T-cell (primary cell): Measurements from ENCODE around the gene TM9SF2. TPM values are rescaled to one million over a fixed set of nuclear protein-coding genes. Genes with fewer than 3 reads are reported as not detected.

ENCODE experiments used
- ATAC-seq, 4 experiments: fragments of 200-7000 bp in 3 of 4; fragments of 150-1000 bp in 1 of 4; cut with Tn5 transposase; replicated peaks in 1 of 4; 1 replicate in 3 of 4; 2 replicates in 1 of 4; pipeline ENCODE4 v1.10.0; 2021; ENCODE audit warnings: moderate library complexity in 3 of 4, mild to moderate bottlenecking in 2 of 4, moderate number of reproducible peaks in 1 of 4
- CTCF ChIA-PET, 2 donors: fragments of 300-600 bp; sonication (Branson Sonifier 250); formaldehyde crosslinking; loops; one replicate each; lab custom pipeline; 2022; ENCODE audit warnings: antibody characterized with exemption in 2 of 2; lab: Charles Lee
- POLR2A ChIA-PET, 2 donors: fragments of 300-600 bp; sonication (Branson Sonifier 250); formaldehyde crosslinking; loops; one replicate each; lab custom pipeline; 2022; ENCODE audit warnings: antibody characterized with exemption in 2 of 2; lab: Charles Lee
- DNase-seq, 35 experiments: peaks; one replicate each; pipeline versions ENCODE4 v3.0.0 to v3.0.0-alpha.2; 2013 to 2023
- H3K27ac ChIP-seq: one replicate; pipeline ENCODE4 v1.5.1; 2013; ENCODE audit warnings: low read length
- H3K27me3 ChIP-seq, 2 experiments: replicated peaks in 1 of 2; 1 replicate in 1 of 2; 2 replicates in 1 of 2; pipeline versions ENCODE4 v1.6.1 to v1.7.0; 2013; ENCODE audit warnings: low read length in 1 of 2, mixed read lengths in 1 of 2; ENCODE audit not compliant: control insufficient read depth in 2 of 2, insufficient read depth in 2 of 2; ENCODE audit errors: extremely low read depth in 1 of 2
- H3K36me3 ChIP-seq, 2 donors: 1 replicate in 1 of 2; 2 replicates in 1 of 2; pipeline versions ENCODE4 v1.6.1 to v1.7.0; 2013; ENCODE audit warnings: low read length in 1 of 2; ENCODE audit not compliant: control insufficient read depth in 2 of 2, insufficient read depth in 1 of 2; ENCODE audit errors: extremely low read depth in 1 of 2
- H3K4me1 ChIP-seq, 2 experiments: 1 replicate in 1 of 2; 2 replicates in 1 of 2; pipeline versions ENCODE4 v1.6.1 to v1.7.0; 2013; ENCODE audit warnings: low read length in 2 of 2, mixed read lengths in 1 of 2; ENCODE audit not compliant: insufficient read depth in 2 of 2, control insufficient read depth in 1 of 2; ENCODE audit errors: extremely low read depth in 1 of 2
- H3K4me3 ChIP-seq, 2 donors: 1 replicate in 1 of 2; 2 replicates in 1 of 2; pipeline versions ENCODE4 v1.5.1 to v1.7.0; 2013; ENCODE audit warnings: mild to moderate bottlenecking in 2 of 2, low read length in 1 of 2, moderate library complexity in 1 of 2; ENCODE audit not compliant: control insufficient read depth in 1 of 2; ENCODE audit errors: extremely low read depth in 1 of 2
- H3K9me3 ChIP-seq: 2 replicates; pipeline ENCODE4 v1.7.0; 2013
- H3K27ac Mint-ChIP-seq, 2 donors: one replicate each; pipeline ENCODE4 v1.8.0; 2020 to 2021; ENCODE audit warnings: mild to moderate bottlenecking in 2 of 2, mixed read lengths in 2 of 2
- H3K27me3 Mint-ChIP-seq, 2 donors: one replicate each; pipeline ENCODE4 v1.8.0; 2021 to 2022; ENCODE audit warnings: mixed read lengths in 2 of 2
- H3K36me3 Mint-ChIP-seq: one replicate; pipeline ENCODE4 v1.8.0; 2021; ENCODE audit warnings: mixed read lengths
- H3K4me1 Mint-ChIP-seq, 3 donors: one replicate each; pipeline ENCODE4 v1.8.0; 2020 to 2022; ENCODE audit warnings: mixed read lengths in 3 of 3, mild to moderate bottlenecking in 1 of 3
- H3K4me3 Mint-ChIP-seq, 3 donors: one replicate each; pipeline ENCODE4 v1.8.0; 2020 to 2022; ENCODE audit warnings: mild to moderate bottlenecking in 3 of 3, mixed read lengths in 3 of 3, moderate library complexity in 3 of 3
- H3K9me3 Mint-ChIP-seq, 3 donors: one replicate each; pipeline ENCODE4 v1.8.0; 2020 to 2022; ENCODE audit warnings: mixed read lengths in 3 of 3
- WGBS: methylation state at CpG from one replicate; pipeline ENCODE4 v1.1.5; 2013; ENCODE audit warnings: missing lambda C conversion rate; ENCODE audit not compliant: insufficient coverage; 5-methylcytosine and 5-hydroxymethylcytosine counted together
- total RNA-seq, 35 experiments: library from RNA in 6 of 35; stranded (reverse) in 6 of 35; fragments of 120-200 nt in 1 of 35; gene quantifications; one replicate each; pipeline versions ENCODE4 v1.2.1 to v1.2.4 and lab custom pipeline; 2013 to 2026

TM9SF2 gene
- total RNA-seq, 5 donors from 2014 or later (not counting 1 experiment from before 2014, with no cell fraction given): 43.2 to 54.0 (median 48.8) TPM

DNA sequence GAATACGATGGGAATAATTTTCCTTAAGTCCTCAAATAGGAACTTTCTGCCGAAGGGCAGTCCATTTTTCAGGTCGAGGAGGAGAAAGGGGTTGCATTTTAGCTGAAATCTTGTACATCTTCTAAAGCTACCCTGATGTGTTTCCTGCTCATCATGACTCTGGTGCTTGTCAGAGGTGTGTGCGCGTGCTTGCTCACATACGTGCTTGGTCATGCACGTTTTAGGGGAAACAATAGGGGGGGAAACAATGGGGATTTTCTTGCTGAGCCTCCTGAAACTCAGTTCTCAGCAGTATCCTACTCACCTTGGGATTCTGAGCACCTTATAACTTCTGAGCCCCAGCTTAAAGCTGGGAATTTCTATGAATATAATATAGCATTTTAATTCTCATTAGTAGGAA is 44.7 kb downstream of the TM9SF2 start:
- ATAC-seq: no peak
- no peak for DNase-seq
- H3K4me1 ChIP-seq: peaks cover 16 to 27% of the 10 kb centered on the region in 2 experiments
- Mint-ChIP-seq H3K27ac (peak overlapping the region; percentile 82 to 83), H3K36me3 (peaks cover 57% of the 10 kb centered on the region), H3K27me3 (no peaks in the 10 kb centered on the region), H3K4me3 (no peak overlapping the region), H3K4me1 (peaks cover 27 to 65% (median 54%) of the 10 kb centered on the region in 3 donors), H3K9me3 (no peaks in the 10 kb centered on the region)
- no peak overlapping the region for H3K4me3 ChIP-seq
- POLR2A ChIA-PET: interaction anchor here in 1 of 2 donors (0.5 kb wide), 1 partner anchor 1337 kb away, joined by 3 read pairs; no protein-coding TSS in a partner anchor
- H3K36me3 ChIP-seq: peaks cover 4 to 61% of the 10 kb centered on the region in 2 donors
- CTCF ChIA-PET: no interaction called here
- H3K9me3 ChIP-seq: no peaks in the 10 kb centered on the region
- no peak overlapping the region for H3K27ac ChIP-seq
- H3K27me3 ChIP-seq: no peaks in the 10 kb centered on the region
- 100% methylated on average over 1 of the region's 7 CpGs for WGBS

DNA sequence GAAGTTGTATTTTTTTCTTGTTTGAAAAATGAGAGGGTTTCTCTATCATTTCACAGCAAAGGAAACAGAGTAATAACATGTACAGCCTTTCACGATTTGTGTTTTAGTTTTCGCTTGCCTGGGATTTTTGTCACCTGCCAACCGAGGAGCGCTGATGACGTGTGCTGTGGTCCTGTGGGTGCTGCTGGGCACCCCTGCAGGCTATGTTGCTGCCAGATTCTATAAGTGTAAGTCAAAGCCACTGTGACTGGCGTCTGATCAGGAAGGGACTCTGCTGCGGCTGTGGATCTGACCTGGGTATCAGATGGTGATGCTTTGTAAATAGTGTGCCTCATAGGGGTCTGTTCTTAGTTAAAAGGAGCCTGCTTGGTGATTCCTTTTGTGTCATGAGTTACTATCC is 45.6 kb downstream of the TM9SF2 start:
- CTCF ChIA-PET: no interaction called here
- POLR2A ChIA-PET: interaction anchor here in 1 of 2 donors (0.5 kb wide), 1 partner anchor 58 kb away, joined by 3 read pairs; no protein-coding TSS in a partner anchor
- H3K4me1 ChIP-seq: peaks cover 11 to 25% of the 10 kb centered on the region in 2 experiments
- H3K9me3 ChIP-seq: no peaks in the 10 kb centered on the region
- Mint-ChIP-seq H3K4me1 (peaks cover 22 to 56% (median 47%) of the 10 kb centered on the region in 3 donors), H3K4me3 (no peak overlapping the region), H3K36me3 (peaks cover 58% of the 10 kb centered on the region), H3K9me3 (no peaks in the 10 kb centered on the region), H3K27ac (peak overlapping the region; percentile 82 to 83), H3K27me3 (no peaks in the 10 kb centered on the region)
- no peak for ATAC-seq
- peaks cover 6 to 68% of the 10 kb centered on the region in 2 donors for H3K36me3 ChIP-seq
- no peak overlapping the region for H3K27ac ChIP-seq
- no peaks in the 10 kb centered on the region for H3K27me3 ChIP-seq
- no peak overlapping the region for H3K4me3 ChIP-seq
- DNase-seq: peak in 1 of 35 experiments; percentile 19
- 90% methylated on average over 5 of the region's 7 CpGs for WGBS

DNA sequence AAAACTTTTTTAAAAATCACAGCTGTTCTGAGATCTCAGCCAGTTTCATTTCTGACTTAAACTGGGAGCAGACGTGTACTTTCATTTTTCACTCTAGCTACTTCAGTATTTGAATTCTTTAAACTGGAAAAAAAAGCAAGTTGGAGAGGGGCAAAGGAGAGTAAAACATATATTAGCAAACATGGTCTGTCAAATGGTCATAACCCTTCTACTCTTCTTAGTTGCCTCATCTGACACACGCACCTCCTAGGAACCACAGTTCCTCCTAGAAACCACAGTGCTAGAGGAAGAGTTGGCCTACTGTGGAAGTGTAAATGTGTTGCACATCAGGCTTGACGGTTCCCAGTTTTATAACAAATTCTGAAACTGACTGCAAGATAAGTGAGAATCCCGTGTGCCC is 47.2 kb downstream of the TM9SF2 start:
- H3K27me3 Mint-ChIP-seq: no peaks in the 10 kb centered on the region
- Histone ChIP-seq H3K4me3 (no peak overlapping the region), H3K4me1 (peaks cover 0 to 14% of the 10 kb centered on the region in 2 experiments), H3K36me3 (peaks cover 6 to 78% of the 10 kb centered on the region in 2 donors), H3K9me3 (no peaks in the 10 kb centered on the region), H3K27me3 (no peaks in the 10 kb centered on the region), H3K27ac (peak overlapping the region; percentile 35)
- ATAC-seq: no peak
- no peak for DNase-seq
- peak overlapping the region; percentile 87 to 91 for H3K27ac Mint-ChIP-seq
- peaks cover 8 to 44% (median 33%) of the 10 kb centered on the region in 3 donors for H3K4me1 Mint-ChIP-seq
- POLR2A ChIA-PET: no interaction called here
- CTCF ChIA-PET: no interaction called here
- no peaks in the 10 kb centered on the region for H3K9me3 Mint-ChIP-seq
- WGBS: no CpG with 5 or more reads among the region's 4 CpGs
- peaks cover 57% of the 10 kb centered on the region for H3K36me3 Mint-ChIP-seq
- no peak overlapping the region for H3K4me3 Mint-ChIP-seq

DNA sequence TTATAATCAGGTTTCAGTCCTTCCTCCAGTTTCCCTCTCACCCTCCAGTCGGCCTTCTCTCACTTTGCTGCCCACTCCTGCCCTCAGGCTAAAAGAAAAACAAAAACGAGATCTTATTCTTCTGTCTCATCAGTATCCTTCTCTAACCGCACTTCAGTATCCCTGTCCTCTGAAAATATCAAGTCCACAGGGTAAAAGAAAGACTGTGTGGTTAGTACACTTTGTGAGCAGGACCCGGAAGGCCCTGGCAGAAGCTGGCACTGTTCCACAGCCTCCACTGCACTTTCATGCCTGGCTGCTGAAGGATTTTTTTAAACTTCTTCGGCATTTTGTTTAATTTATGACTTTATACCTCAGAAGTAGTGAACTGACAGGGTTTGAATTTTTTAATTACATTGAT is 51.8 kb downstream of the TM9SF2 start:
- no peak overlapping the region for H3K4me3 ChIP-seq
- Mint-ChIP-seq H3K4me1 (peaks cover 3 to 15% (median 10%) of the 10 kb centered on the region in 3 donors), H3K9me3 (no peaks in the 10 kb centered on the region), H3K36me3 (peaks cover 73% of the 10 kb centered on the region), H3K27me3 (no peaks in the 10 kb centered on the region), H3K4me3 (no peak overlapping the region), H3K27ac (no peak overlapping the region)
- no peak overlapping the region for H3K27ac ChIP-seq
- 83% methylated on average over 1 of the region's 5 CpGs for WGBS
- H3K36me3 ChIP-seq: peaks cover 6 to 76% of the 10 kb centered on the region in 2 donors
- ATAC-seq (no peak), DNase-seq (no peak)
- H3K9me3 ChIP-seq: no peaks in the 10 kb centered on the region
- CTCF ChIA-PET: no interaction called here
- POLR2A ChIA-PET: interaction anchor here (0.6 to 1.0 kb wide), 2 partner anchors 10 to 473 kb away, joined by 3 read pairs; no protein-coding TSS in a partner anchor
- H3K4me1 ChIP-seq: peaks cover 0 to 3% of the 10 kb centered on the region in 2 experiments
- no peaks in the 10 kb centered on the region for H3K27me3 ChIP-seq

DNA sequence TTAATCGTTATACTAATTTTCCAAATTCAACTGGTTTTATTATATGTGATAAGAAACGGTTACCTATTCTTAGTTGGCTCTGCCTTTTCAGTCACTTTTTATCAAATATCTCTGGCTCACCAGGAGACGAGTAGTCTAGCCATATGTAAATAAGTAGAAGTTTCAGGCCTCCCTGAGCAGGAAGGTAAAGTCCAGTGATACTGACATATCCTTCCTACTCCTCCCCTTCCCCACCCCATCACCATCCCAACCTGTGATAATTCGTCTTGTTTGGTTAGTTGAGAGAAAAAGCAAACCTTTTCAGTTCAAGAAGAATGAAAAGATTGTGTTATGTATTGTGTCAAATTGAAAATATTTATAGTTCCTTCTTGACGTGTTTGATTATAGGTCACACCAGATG is 53.9 kb downstream of the TM9SF2 start:
- no peaks in the 10 kb centered on the region for H3K4me1 ChIP-seq
- H3K27ac ChIP-seq: no peak overlapping the region
- H3K27me3 ChIP-seq: no peaks in the 10 kb centered on the region
- no peak for ATAC-seq
- H3K9me3 Mint-ChIP-seq: no peaks in the 10 kb centered on the region
- H3K9me3 ChIP-seq: no peaks in the 10 kb centered on the region
- WGBS: no CpG with 5 or more reads among the region's 5 CpGs
- peak overlapping the region in 1 of 2 donors; percentile 53 for H3K27ac Mint-ChIP-seq
- H3K4me1 Mint-ChIP-seq: peaks cover 0 to 3% (median 1%) of the 10 kb centered on the region in 3 donors
- no peak overlapping the region for H3K4me3 ChIP-seq
- no peak overlapping the region for H3K4me3 Mint-ChIP-seq
- CTCF ChIA-PET: no interaction called here
- POLR2A ChIA-PET: no interaction called here
- H3K36me3 ChIP-seq: peaks cover 8 to 77% of the 10 kb centered on the region in 2 donors
- no peak for DNase-seq
- H3K36me3 Mint-ChIP-seq: peaks cover 68% of the 10 kb centered on the region
- no peaks in the 10 kb centered on the region for H3K27me3 Mint-ChIP-seq

DNA sequence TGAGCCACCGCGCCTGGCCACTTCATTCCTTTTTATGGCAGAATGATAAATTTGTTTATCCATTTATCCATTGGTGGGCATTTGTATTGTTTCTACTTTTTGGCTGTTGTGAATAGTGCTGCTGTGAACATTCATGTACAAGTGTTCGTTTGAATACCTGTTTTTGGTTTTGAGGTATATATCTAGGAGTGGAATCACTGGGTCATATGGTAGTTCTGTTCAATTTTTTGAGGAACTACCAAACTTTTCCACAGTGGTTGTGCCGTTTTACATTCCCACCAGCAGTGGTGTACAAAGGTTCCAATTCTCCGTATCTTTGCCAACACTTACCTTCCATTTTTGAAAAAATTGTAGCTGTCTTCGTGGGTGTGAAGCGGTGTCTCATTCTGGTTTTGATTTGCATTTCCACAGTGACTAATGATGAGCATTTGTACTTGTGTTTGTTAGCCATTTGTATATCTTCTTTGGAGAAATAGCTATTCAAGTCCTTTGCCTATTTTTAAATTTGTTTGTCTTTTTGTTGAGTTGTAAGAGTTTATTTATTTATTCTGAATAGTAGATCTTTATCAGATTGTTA is 55.7 kb downstream of the TM9SF2 start:
- DNase-seq (no peak), ATAC-seq (no peak)
- WGBS: 80% methylated on average over 3 of the region's 7 CpGs
- H3K27ac ChIP-seq: no peak overlapping the region
- no peaks in the 10 kb centered on the region for H3K27me3 Mint-ChIP-seq
- peaks cover 64% of the 10 kb centered on the region for H3K36me3 Mint-ChIP-seq
- H3K4me1 ChIP-seq: no peaks in the 10 kb centered on the region
- no peak overlapping the region for H3K4me3 ChIP-seq
- peak overlapping the region in 1 of 2 donors; percentile 76 for H3K27ac Mint-ChIP-seq
- ChIA-PET POLR2A (interaction anchor here in 1 of 2 donors (0.6 kb wide), 1 partner anchor 29 kb away, joined by 3 read pairs; no protein-coding TSS in a partner anchor), CTCF (interaction anchor here in 1 of 2 donors (0.6 kb wide), 1 partner anchor 114 kb away, joined by 3 read pairs; no protein-coding TSS in a partner anchor)
- H3K27me3 ChIP-seq: no peaks in the 10 kb centered on the region
- H3K9me3 ChIP-seq: no peaks in the 10 kb centered on the region
- H3K36me3 ChIP-seq: peaks cover 7 to 70% of the 10 kb centered on the region in 2 donors
- H3K9me3 Mint-ChIP-seq: no peaks in the 10 kb centered on the region
- no peak overlapping the region for H3K4me3 Mint-ChIP-seq
- peaks cover 0 to 1% (median 0%) of the 10 kb centered on the region in 3 donors for H3K4me1 Mint-ChIP-seq
